GM21717 (cell line): ENCODE results near the gene PLXNA1.

Source experiments
- ATAC-seq: cut with Tn5 transposase; IDR thresholded peaks from one replicate; pipeline ENCODE4 v1.9.1; 2021; ENCODE audit warnings: mild to moderate bottlenecking, moderate library complexity; ENCODE audit not compliant: unreplicated experiment

Gene PLXNA1

GRCh38 chr3:127032296-127032990 is 49.5 kb downstream of the PLXNA1 start:
- no peak for ATAC-seq
